Measurements from ENCODE around the gene FAAP20.

- TF ChIP-seq ZNF8 (CRISPR knock-in tag; IDR thresholded peaks at IDR 0.05) (no peak), RARB (CRISPR knock-in tag; IDR thresholded peaks at IDR 0.05) (no peak)
These were observed 42.7 kb downstream of the FAAP20 start for GRCh38 chr1:2151911-2152310.

All from SK-N-SH treated with all-trans-retinoic acid at 6 μM for 48 hours (cell line).